Measurements from ENCODE around the gene SUN5. TPM values are rescaled to one million over a fixed set of nuclear protein-coding genes. Genes with fewer than 3 reads are reported as not detected.

Gene SUN5
- total RNA-seq, 4 donors from 2014 or later, result not detected

- H3K9me3 ChIP-seq, result no peaks in the 10 kb centered on the region
- H3K27me3 ChIP-seq, result no peaks in the 10 kb centered on the region
- H3K36me3 ChIP-seq, result no peaks in the 10 kb centered on the region
- no peaks in the 10 kb centered on the region for H3K4me1 ChIP-seq
- DNase-seq, result no peak
- H3K27ac ChIP-seq, result no peak overlapping the region
- TF ChIP-seq CTCF (IDR thresholded peaks at IDR 0.05), result no peak
- no peak for TF ChIP-seq POLR2A (IDR thresholded peaks at IDR 0.05)
- intact Hi-C loops (cut with DNase I; ENCODE audit: low total_unique reads), result no loop called here
- no peak overlapping the region for H3K4me3 ChIP-seq
Measured at GRCh38 chr20:32973077-32973717, 31.0 kb downstream of the SUN5 start.

DNA sequence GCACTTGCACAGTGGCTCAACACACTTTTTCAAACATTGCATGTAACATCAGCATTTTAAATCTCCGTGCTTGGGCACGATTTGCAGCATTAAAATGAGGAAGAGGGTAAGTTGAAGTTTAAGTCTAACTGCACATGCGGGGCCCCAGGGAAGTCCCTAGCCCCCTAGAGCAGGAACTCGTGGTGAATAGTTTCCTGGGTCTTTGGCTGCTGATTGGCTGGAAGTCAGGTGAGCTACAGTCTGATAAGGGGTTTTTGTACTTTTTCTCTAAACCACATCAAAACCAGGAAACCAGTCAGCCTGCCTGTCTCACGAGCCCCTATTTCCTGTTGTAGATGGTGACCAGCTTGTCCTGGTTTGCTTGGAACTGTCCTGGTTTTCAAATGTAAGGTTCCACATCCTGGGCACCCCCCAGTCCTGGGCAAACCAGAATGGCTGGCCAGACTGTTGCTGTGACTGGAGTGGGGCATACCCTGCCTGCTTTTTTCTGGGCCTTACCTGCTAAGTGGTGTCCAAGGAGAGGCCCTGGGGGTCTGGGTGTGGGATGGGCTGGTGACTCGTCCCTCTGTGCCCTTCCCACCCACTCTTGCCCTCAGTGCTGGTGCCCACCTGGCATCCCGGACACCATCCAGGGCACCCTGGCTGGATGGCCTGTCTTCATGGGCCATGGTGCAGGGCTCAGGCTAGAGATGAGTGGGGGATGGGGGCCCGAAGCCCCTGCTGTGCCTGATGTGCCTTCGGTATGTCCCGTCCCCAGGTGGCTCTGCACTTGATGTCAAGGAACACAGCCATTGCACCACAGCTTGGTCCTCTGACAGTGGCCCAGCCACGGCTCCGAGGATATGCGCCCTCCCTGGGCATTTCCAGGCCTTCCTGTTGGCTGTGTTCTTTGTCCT, 31.8 kb downstream of the SUN5 start:
- Histone ChIP-seq H3K27me3 (no peaks in the 10 kb centered on the region), H3K4me1 (no peaks in the 10 kb centered on the region), H3K4me3 (no peak overlapping the region), H3K9me3 (no peaks in the 10 kb centered on the region), H3K27ac (no peak overlapping the region), H3K36me3 (no peaks in the 10 kb centered on the region)
- TF ChIP-seq CTCF (IDR thresholded peaks at IDR 0.05), result no peak
- no peak for TF ChIP-seq POLR2A (IDR thresholded peaks at IDR 0.05)
- intact Hi-C loops (cut with DNase I; ENCODE audit: low total_unique reads), result no loop called here
- DNase-seq, result no peak

DNA sequence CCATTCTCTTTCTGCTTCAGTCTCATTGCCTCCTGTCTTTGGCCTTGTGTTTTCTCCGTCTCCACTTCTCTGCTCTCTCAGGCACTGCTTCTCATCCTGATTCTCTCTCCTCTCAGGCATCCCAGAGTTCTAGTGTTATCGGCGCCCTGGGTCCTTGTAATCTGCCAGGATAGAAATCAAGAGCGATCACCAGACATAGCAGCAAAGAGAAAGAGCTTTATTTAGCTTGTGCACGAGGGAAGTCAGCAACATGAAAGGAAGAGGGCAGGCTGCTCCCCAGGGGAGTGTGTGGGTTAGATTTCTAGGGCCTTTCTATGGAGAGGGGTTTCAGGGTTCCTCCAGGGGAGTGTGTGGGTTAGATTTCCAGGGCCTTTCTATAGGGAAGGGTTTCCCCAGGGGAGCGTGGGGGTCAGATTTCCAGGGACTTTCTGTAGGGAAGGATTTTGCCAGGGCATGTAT, 32.5 kb downstream of the SUN5 start:
- Histone ChIP-seq H3K27ac (no peak overlapping the region), H3K27me3 (no peaks in the 10 kb centered on the region), H3K4me3 (no peak overlapping the region), H3K9me3 (no peaks in the 10 kb centered on the region), H3K36me3 (no peaks in the 10 kb centered on the region), H3K4me1 (no peaks in the 10 kb centered on the region)
- TF ChIP-seq CTCF (IDR thresholded peaks at IDR 0.05), result no peak
- TF ChIP-seq POLR2A (IDR thresholded peaks at IDR 0.05), result no peak
- intact Hi-C loops (cut with DNase I; ENCODE audit: low total_unique reads), result no loop called here
- DNase-seq, result no peak

DNA sequence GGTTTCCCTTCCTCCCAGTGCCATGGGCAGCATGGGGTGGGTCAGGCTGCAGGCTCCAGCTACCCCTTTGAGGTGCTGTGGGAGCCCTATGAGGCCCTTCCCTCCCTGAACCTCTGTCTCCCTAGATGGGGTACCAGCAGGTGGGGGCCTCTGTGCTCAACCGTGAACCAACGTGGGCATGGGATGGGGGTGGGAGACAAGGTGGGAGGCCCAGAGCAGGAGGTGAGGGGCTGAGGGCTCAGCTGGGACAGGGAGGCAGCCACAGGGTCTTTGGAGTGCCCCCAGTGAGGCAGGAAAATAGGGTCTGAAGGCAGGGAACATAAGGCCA, 33.3 kb downstream of the SUN5 start:
- Histone ChIP-seq H3K27ac (no peak overlapping the region), H3K4me1 (no peaks in the 10 kb centered on the region), H3K36me3 (no peaks in the 10 kb centered on the region), H3K27me3 (no peaks in the 10 kb centered on the region), H3K4me3 (no peak overlapping the region), H3K9me3 (no peaks in the 10 kb centered on the region)
- DNase-seq, result no peak
- no peak for TF ChIP-seq CTCF (IDR thresholded peaks at IDR 0.05)
- TF ChIP-seq POLR2A (IDR thresholded peaks at IDR 0.05), result no peak
- intact Hi-C loops (cut with DNase I; ENCODE audit: low total_unique reads), result no loop called here

Data from uterus (tissue), 4 donors.